Heart left ventricle (tissue), 16 donors: ENCODE results near the gene COL11A1. TPM values are rescaled to one million over a fixed set of nuclear protein-coding genes. Genes with fewer than 3 reads are reported as not detected.

ENCODE experiments used
- ATAC-seq, 4 donors: fragments of 200-7000 bp; cut with Tn5 transposase; one replicate each; pipeline ENCODE4 v1.9.1; 2020 to 2022; ENCODE audit warnings: moderate library complexity in 4 of 4, mild to moderate bottlenecking in 3 of 4, moderate number of reproducible peaks in 1 of 4
- DNase-seq, 5 donors: peaks; one replicate each; pipeline ENCODE4 v3.0.0-alpha.2; 2020
- H3K27ac ChIP-seq, 12 donors: fragments of 200-600 bp; sonication (generic) in 4 of 12; one replicate each; pipeline versions ENCODE4 v1.5.0 to v1.8.0; 2016 to 2022; ENCODE audit warnings: mild to moderate bottlenecking in 2 of 12
- H3K27me3 ChIP-seq, 9 donors: fragments of 200-600 bp; sonication (generic) in 2 of 9; one replicate each; pipeline versions ENCODE4 v1.5.1 to v1.8.0; 2016 to 2022; ENCODE audit warnings: mild to moderate bottlenecking in 3 of 9
- H3K36me3 ChIP-seq, 9 donors: fragments of 200-600 bp; sonication (generic) in 2 of 9; one replicate each; pipeline versions ENCODE4 v1.5.0 to v1.8.0; 2018 to 2022; ENCODE audit warnings: mild to moderate bottlenecking in 2 of 9
- H3K4me1 ChIP-seq, 12 donors: fragments of 200-600 bp; sonication (generic) in 4 of 12; one replicate each; pipeline versions ENCODE4 v1.5.0 to v1.8.0; 2016 to 2022; ENCODE audit warnings: mild to moderate bottlenecking in 3 of 12
- H3K4me3 ChIP-seq, 12 donors: fragments of 200-600 bp; sonication (generic) in 4 of 12; one replicate each; pipeline versions ENCODE4 v1.5.0 to v1.8.0; 2017 to 2022; ENCODE audit warnings: mild to moderate bottlenecking in 9 of 12, moderate library complexity in 4 of 12
- H3K9me3 ChIP-seq, 12 donors: fragments of 200-600 bp; sonication (generic) in 4 of 12; one replicate each; pipeline versions ENCODE4 v1.5.0 to v1.8.0; 2016 to 2022; ENCODE audit warnings: mild to moderate bottlenecking in 1 of 12
- POLR2A ChIP-seq, 2 donors: fragments of 450-650 bp; IDR thresholded peaks; one replicate each; pipeline ENCODE4 v1.6.1; 2017; ENCODE audit warnings: antibody characterized with exemption in 2 of 2, mild to moderate bottlenecking in 2 of 2, moderate library complexity in 2 of 2
- WGBS, 4 donors: extraction: QIAGEN DNeasy Blood & Tissue Kit in 2 of 4; methylation state at CpG; one replicate each; pipeline versions ENCODE4 v1.1.5 to v1.1.7; 2013 to 2018; 5-methylcytosine and 5-hydroxymethylcytosine counted together
- intact Hi-C, 10 donors: fragments of 100-400 bp; cut with DNase I; formaldehyde crosslinking; loops; one replicate each; pipeline versions ENCODE4 v1.11.1 to v1.14.2; 2022
- polyA plus RNA-seq, 2 donors: library from polyadenylated mRNA; stranded (reverse); fragments of 200-250 nt; gene quantifications; one replicate each; pipeline ENCODE4 v1.2.3, GENCODE V29; 2013
- total RNA-seq, 9 donors: library from RNA; depleted of rRNA in 2 of 9; stranded (reverse); fragments of >200 nt in 2 of 9; fragmentation: NEBNext Ultra II Directional in 3 of 9; extraction: Animal tissue kit (Norgen Biotek cat#: 25700) in 3 of 9; gene quantifications; one replicate each; pipeline versions ENCODE4 v1.1.0 to v1.2.4, GENCODE V29; 2016 to 2023
- TF ChIP-seq, protein P1 (sequence below), 12 donors: fragments of 200-600 bp; sonication (generic) in 4 of 12; IDR thresholded peaks; one replicate each; pipeline versions ENCODE4 v1.5.0 to v1.8.0; 2018 to 2022; ENCODE audit warnings: antibody characterized with exemption in 12 of 12, mild to moderate bottlenecking in 5 of 12
- donor health status: ischemic (EF 13 %, LVEDD 7.1; RV severe dilation, severe dysfunction).
- donor health status: healthy with polysubstance abuse.
- donor health status: DM: no; HTN: yes; CAD: no.
- donor health status: DM: no; HTN: no; CAD: no.
- donor health status: ischemic (EF 25% LVEDD 6.9; RV normal size, moderate dysfunction).
- donor health status: ischemic (EF 25% LVEDD 5.7; RV mildly dilated, moderate dysfunction).
- donor health status: healthy.
- donor health status: DM: yes; HTN: yes; CAD: no.
- donor health status: ischemic (EF 35%, LVEDD 5.7; RV mildly dilated, moderate dysfunction).
- donor health status: nonischemic (EF 11% LVEDD 7.7; RV severe dilation, severe dysfunction).
- donor health status: DM: yes; HTN: yes; CAD: no.
- donor health status: PGD.
- donor health status: ischemic (EF 29% LVEDD 5.4; RV normal size, mild dysfunction).
- donor health status: nonischemic (EF 23%, LVEDD 6.1; RV moderate dilation, normal function).

The COL11A1 gene
- total and polyA plus RNA-seq, 11 donors, result 0.05 TPM; not detected in 10

GRCh38 chr1:102919659-102920058, 188.7 kb downstream of the COL11A1 start:
- Histone ChIP-seq H3K27me3 (no peaks in the 10 kb centered on the region), H3K4me1 (no peaks in the 10 kb centered on the region), H3K4me3 (no peak overlapping the region), H3K36me3 (no peaks in the 10 kb centered on the region), H3K27ac (no peak overlapping the region), H3K9me3 (no peaks in the 10 kb centered on the region)
- WGBS, 4 donors, result 0 to 27% (median 14%) methylated on average over 1 of the region's 1 CpG
- TF ChIP-seq, protein P1, sequence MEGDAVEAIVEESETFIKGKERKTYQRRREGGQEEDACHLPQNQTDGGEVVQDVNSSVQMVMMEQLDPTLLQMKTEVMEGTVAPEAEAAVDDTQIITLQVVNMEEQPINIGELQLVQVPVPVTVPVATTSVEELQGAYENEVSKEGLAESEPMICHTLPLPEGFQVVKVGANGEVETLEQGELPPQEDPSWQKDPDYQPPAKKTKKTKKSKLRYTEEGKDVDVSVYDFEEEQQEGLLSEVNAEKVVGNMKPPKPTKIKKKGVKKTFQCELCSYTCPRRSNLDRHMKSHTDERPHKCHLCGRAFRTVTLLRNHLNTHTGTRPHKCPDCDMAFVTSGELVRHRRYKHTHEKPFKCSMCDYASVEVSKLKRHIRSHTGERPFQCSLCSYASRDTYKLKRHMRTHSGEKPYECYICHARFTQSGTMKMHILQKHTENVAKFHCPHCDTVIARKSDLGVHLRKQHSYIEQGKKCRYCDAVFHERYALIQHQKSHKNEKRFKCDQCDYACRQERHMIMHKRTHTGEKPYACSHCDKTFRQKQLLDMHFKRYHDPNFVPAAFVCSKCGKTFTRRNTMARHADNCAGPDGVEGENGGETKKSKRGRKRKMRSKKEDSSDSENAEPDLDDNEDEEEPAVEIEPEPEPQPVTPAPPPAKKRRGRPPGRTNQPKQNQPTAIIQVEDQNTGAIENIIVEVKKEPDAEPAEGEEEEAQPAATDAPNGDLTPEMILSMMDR (IDR thresholded peaks at IDR 0.05), result no peak
- TF ChIP-seq POLR2A (IDR thresholded peaks at IDR 0.05), result no peak
- intact Hi-C loops, result no loop called here
- DNase-seq (no peak), ATAC-seq (no peak)

GRCh38 chr1:102901996-102902395, 206.3 kb downstream of the COL11A1 start:
- Histone ChIP-seq H3K9me3 (no peaks in the 10 kb centered on the region), H3K36me3 (no peaks in the 10 kb centered on the region), H3K27ac (no peak overlapping the region), H3K27me3 (no peaks in the 10 kb centered on the region), H3K4me3 (no peak overlapping the region), H3K4me1 (no peaks in the 10 kb centered on the region)
- no peak for TF ChIP-seq POLR2A (IDR thresholded peaks at IDR 0.05)
- TF ChIP-seq, protein P1 (IDR thresholded peaks at IDR 0.05), result no peak
- DNase-seq (no peak), ATAC-seq (no peak)
- intact Hi-C loops, result no loop called here
- 60 to 75% (median 62%) methylated on average over 1 of the region's 1 CpG for WGBS, 4 donors

GRCh38 chr1:102899935-102900334, 208.4 kb downstream of the COL11A1 start:
- no peak for DNase-seq
- 56 to 76% (median 68%) methylated on average over 3 of the region's 3 CpGs for WGBS, 4 donors
- intact Hi-C loops, result no loop called here

DNA sequence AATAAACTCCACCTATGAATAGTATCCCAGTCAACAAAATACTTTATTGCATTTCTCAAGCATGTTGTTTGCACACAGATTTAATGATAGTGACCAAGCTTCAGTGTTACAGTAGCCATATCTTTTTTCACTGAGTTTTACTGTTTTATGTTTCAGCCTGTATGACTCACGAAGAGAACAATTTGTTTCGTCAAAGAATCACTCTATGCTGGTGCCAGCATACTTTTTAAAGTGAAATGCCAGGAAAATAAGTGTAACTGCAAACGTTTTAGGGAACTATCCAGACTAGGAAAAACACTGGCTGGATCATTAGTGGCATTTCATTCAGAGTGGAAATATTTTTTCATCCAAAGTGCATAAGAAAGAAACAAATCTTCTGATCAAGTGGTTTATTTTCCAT, 210.8 kb downstream of the COL11A1 start:
- TF ChIP-seq, protein P1 (IDR thresholded peaks at IDR 0.05), result no peak
- TF ChIP-seq POLR2A (IDR thresholded peaks at IDR 0.05), result no peak
- Histone ChIP-seq H3K36me3 (no peaks in the 10 kb centered on the region), H3K27me3 (no peaks in the 10 kb centered on the region), H3K4me3 (no peak overlapping the region), H3K9me3 (no peaks in the 10 kb centered on the region), H3K4me1 (no peaks in the 10 kb centered on the region), H3K27ac (no peak overlapping the region)
- WGBS, 4 donors, result 44 to 55% (median 48%) methylated on average over 3 of the region's 3 CpGs
- DNase-seq, result no peak
- ATAC-seq, result no peak
- intact Hi-C loops, result no loop called here

More at GRCh38 chr1:102899935-102900334, 208.4 kb downstream of the COL11A1 start:
- Histone ChIP-seq H3K4me1 (no peaks in the 10 kb centered on the region), H3K27ac (no peak overlapping the region), H3K36me3 (no peaks in the 10 kb centered on the region), H3K9me3 (no peaks in the 10 kb centered on the region), H3K27me3 (no peaks in the 10 kb centered on the region), H3K4me3 (no peak overlapping the region)
- ATAC-seq, result no peak
- TF ChIP-seq, protein P1 (IDR thresholded peaks at IDR 0.05), result no peak
- no peak for TF ChIP-seq POLR2A (IDR thresholded peaks at IDR 0.05)
